Keratinocyte (primary cell): Measurements from ENCODE around the gene PERCC1.

Source experiments
- CTCF ChIP-seq, 3 experiments: IDR thresholded peaks in 1 of 3; conservative IDR thresholded peaks in 1 of 3; optimal IDR thresholded peaks in 1 of 3; 2 replicates in 2 of 3; 3 replicates in 1 of 3; pipeline versions ENCODE3 to v1.5.1; 2011; ENCODE audit warnings: low read length in 3 of 3, mild to moderate bottlenecking in 3 of 3, moderate library complexity in 2 of 3, control low read depth in 1 of 3, inconsistent platforms in 1 of 3; ENCODE audit not compliant: insufficient read depth in 2 of 3; ENCODE audit errors: extremely low read depth in 1 of 3
- EZH2 ChIP-seq: IDR thresholded peaks from one replicate; pipeline ENCODE4 v1.6.1; 2012; ENCODE audit warnings: inconsistent platforms, mild to moderate bottlenecking, low read length, moderate library complexity

GRCh38 chr16:1408171-1408837 lies 22.6 kb upstream of the PERCC1 start:
- TF ChIP-seq CTCF (optimal IDR thresholded peaks at IDR 0.05 in 1 of 3, IDR thresholded peaks at IDR 0.05 in 1 of 3, conservative IDR thresholded peaks at IDR 0.05 in 1 of 3; ENCODE audit: extremely low read depth in 1 of 3, insufficient read depth in 2 of 3, low read length in 3 of 3) = no peak
- TF ChIP-seq EZH2 = no peak
